OCI-LY1 (cell line): ENCODE measurements around the gene ZBTB7C.

Experiments
- EZH2 ChIP-seq: fragments of 200-600 bp; sonication (generic), shearing (Covaris generic); IDR thresholded peaks from 2 replicates; pipeline ENCODE4 v1.8.0; 2017; ENCODE audit warnings: borderline replicate concordance, mixed run types, mild to moderate bottlenecking, antibody characterized with exemption, low read length, moderate library complexity, mixed read lengths
- TF ChIP-seq, protein P1 (sequence below): fragments of 200-600 bp; sonication (generic), shearing (Covaris generic); IDR thresholded peaks from 2 replicates; pipeline ENCODE4 v1.5.1; 2017; ENCODE audit warnings: mild to moderate bottlenecking, antibody characterized with exemption, low read length, moderate library complexity, mixed read lengths

DNA sequence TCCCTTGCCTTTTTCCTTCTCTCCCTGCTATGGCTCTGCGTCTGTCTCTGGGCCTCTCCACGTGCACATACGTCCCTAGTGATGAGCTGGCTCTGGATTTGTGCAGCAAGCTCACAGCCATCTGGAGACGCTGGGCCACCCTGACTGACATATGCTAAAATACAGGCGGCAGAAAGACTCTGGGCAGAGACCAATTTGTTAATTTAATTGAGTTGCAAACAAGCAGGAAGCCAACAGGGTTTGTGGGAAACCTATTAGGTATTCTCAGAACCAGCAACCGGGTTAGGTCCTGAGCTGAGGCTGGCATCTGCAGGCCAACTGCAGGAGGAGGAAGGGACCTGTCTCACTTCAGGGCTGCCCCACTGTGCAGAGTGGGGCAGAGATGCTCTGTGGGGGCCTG is 425.2 kb downstream of the ZBTB7C start:
- TF ChIP-seq, protein P1, sequence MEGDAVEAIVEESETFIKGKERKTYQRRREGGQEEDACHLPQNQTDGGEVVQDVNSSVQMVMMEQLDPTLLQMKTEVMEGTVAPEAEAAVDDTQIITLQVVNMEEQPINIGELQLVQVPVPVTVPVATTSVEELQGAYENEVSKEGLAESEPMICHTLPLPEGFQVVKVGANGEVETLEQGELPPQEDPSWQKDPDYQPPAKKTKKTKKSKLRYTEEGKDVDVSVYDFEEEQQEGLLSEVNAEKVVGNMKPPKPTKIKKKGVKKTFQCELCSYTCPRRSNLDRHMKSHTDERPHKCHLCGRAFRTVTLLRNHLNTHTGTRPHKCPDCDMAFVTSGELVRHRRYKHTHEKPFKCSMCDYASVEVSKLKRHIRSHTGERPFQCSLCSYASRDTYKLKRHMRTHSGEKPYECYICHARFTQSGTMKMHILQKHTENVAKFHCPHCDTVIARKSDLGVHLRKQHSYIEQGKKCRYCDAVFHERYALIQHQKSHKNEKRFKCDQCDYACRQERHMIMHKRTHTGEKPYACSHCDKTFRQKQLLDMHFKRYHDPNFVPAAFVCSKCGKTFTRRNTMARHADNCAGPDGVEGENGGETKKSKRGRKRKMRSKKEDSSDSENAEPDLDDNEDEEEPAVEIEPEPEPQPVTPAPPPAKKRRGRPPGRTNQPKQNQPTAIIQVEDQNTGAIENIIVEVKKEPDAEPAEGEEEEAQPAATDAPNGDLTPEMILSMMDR = no peak
- no peak for TF ChIP-seq EZH2
